ENCODE measurements around the gene PDCD1. TPM values are rescaled to one million over a fixed set of nuclear protein-coding genes. Genes with fewer than 3 reads are reported as not detected.

The PDCD1 gene
- total RNA-seq, 1 donor from 2014 or later = 3.3 TPM

GRCh38 chr2:241904791-241905710 is 46.4 kb upstream of the PDCD1 start:
- no peak for DNase-seq
- no peak for TF ChIP-seq CTCF (IDR thresholded peaks at IDR 0.05; ENCODE audit: borderline replicate concordance)
- intact Hi-C loops (cut with micrococcal nuclease) = no loop called here
- Histone ChIP-seq H3K4me3 (no peak overlapping the region), H3K9me3 (replicated peaks) (no peaks in the 10 kb centered on the region), H3K27me3 (ENCODE audit: low read depth) (peaks cover 68% of the 10 kb centered on the region), H3K4me1 (peaks cover 7% of the 10 kb centered on the region), H3K36me3 (no peaks in the 10 kb centered on the region), H3K27ac (replicated peaks) (no peak overlapping the region)

GRCh38 chr2:241904011-241904718 is 45.5 kb upstream of the PDCD1 start:
- Histone ChIP-seq H3K4me3 (no peak overlapping the region), H3K4me1 (peaks cover 14% of the 10 kb centered on the region), H3K36me3 (no peaks in the 10 kb centered on the region), H3K27me3 (ENCODE audit: low read depth) (peaks cover 62% of the 10 kb centered on the region), H3K27ac (replicated peaks) (no peak overlapping the region), H3K9me3 (replicated peaks) (no peaks in the 10 kb centered on the region)
- intact Hi-C loops (cut with micrococcal nuclease) = no loop called here
- TF ChIP-seq CTCF (IDR thresholded peaks at IDR 0.05; ENCODE audit: borderline replicate concordance) = no peak
- DNase-seq = no peak

- no peaks in the 10 kb centered on the region for H3K9me3 ChIP-seq (replicated peaks)
- H3K27ac ChIP-seq (replicated peaks) = no peak overlapping the region
- H3K36me3 ChIP-seq = no peaks in the 10 kb centered on the region
- no peak for DNase-seq
- no peak overlapping the region for H3K4me3 ChIP-seq
- H3K27me3 ChIP-seq (ENCODE audit: low read depth) = peaks cover 54% of the 10 kb centered on the region
- TF ChIP-seq CTCF (IDR thresholded peaks at IDR 0.05; ENCODE audit: borderline replicate concordance) = no peak
- intact Hi-C loops (cut with micrococcal nuclease) = no loop called here
- H3K4me1 ChIP-seq = peaks cover 20% of the 10 kb centered on the region
Observed at GRCh38 chr2:241903121-241904010, 44.7 kb upstream of the PDCD1 start.

- no peak for DNase-seq
- intact Hi-C loops (cut with micrococcal nuclease) = no loop called here
- Histone ChIP-seq H3K27ac (replicated peaks) (no peak overlapping the region), H3K4me1 (peaks cover 20% of the 10 kb centered on the region), H3K36me3 (no peaks in the 10 kb centered on the region), H3K27me3 (ENCODE audit: low read depth) (peaks cover 46% of the 10 kb centered on the region), H3K9me3 (replicated peaks) (no peaks in the 10 kb centered on the region), H3K4me3 (peak overlapping the region; percentile 40)
- TF ChIP-seq CTCF (IDR thresholded peaks at IDR 0.05; ENCODE audit: borderline replicate concordance) = no peak
Observed at GRCh38 chr2:241902357-241902991, 43.8 kb upstream of the PDCD1 start.
